Parathyroid adenoma (tissue), 2 donors: ENCODE measurements around the gene VDR.

ENCODE experiments used
- H2AFZ ChIP-seq: fragments of 300-600 bp; sonication (generic); one replicate; pipeline ENCODE4 v1.7.0; 2017; ENCODE audit warnings: antibody characterized with exemption, mild to moderate bottlenecking
- H3K27ac ChIP-seq: fragments of 300-600 bp; sonication (generic); one replicate; pipeline ENCODE4 v1.7.0; 2017
- H3K27me3 ChIP-seq: fragments of 300-600 bp; sonication (generic); one replicate; pipeline ENCODE4 v1.7.0; 2017; ENCODE audit warnings: low read length; ENCODE audit not compliant: control insufficient read depth, insufficient read depth
- H3K36me3 ChIP-seq: fragments of 300-600 bp; sonication (generic); one replicate; pipeline ENCODE4 v1.7.0; 2017; ENCODE audit warnings: low read length; ENCODE audit not compliant: control insufficient read depth, insufficient read depth
- H3K4me1 ChIP-seq: fragments of 300-600 bp; sonication (generic); one replicate; pipeline ENCODE4 v1.7.0; 2017; ENCODE audit warnings: control low read depth
- H3K4me2 ChIP-seq: fragments of 300-600 bp; sonication (generic); one replicate; pipeline ENCODE4 v1.7.0; 2017; ENCODE audit warnings: low read length
- H3K4me3 ChIP-seq: fragments of 300-600 bp; sonication (generic); one replicate; pipeline ENCODE4 v1.7.0; 2017; ENCODE audit warnings: low read depth, low read length
- H3K79me2 ChIP-seq: fragments of 300-600 bp; sonication (generic); one replicate; pipeline ENCODE4 v1.7.0; 2017; ENCODE audit warnings: control low read depth
- H3K9ac ChIP-seq: fragments of 300-600 bp; sonication (generic); one replicate; pipeline ENCODE4 v1.7.0; 2017; ENCODE audit warnings: mild to moderate bottlenecking
- H3K9me3 ChIP-seq: fragments of 300-600 bp; sonication (generic); one replicate; pipeline ENCODE4 v1.7.0; 2017; ENCODE audit warnings: low read length; ENCODE audit not compliant: control insufficient read depth
- TF ChIP-seq, protein P1 (sequence below): fragments of 300-600 bp; sonication (generic); IDR thresholded peaks from one replicate; pipeline ENCODE4 v1.7.0; 2017; ENCODE audit warnings: antibody characterized with exemption, mild to moderate bottlenecking
- donor health status: primary hyperparathyroidism.

Gene VDR

GRCh38 chr12:47947341-47947740, 42.5 kb upstream of the VDR start:
- H3K4me2 ChIP-seq, result peak overlapping the region; percentile 39
- no peak overlapping the region for H3K9ac ChIP-seq
- peaks cover 55% of the 10 kb centered on the region for H3K4me1 ChIP-seq
- peak overlapping the region; percentile 100 for H3K27ac ChIP-seq
- peak overlapping the region; percentile 83 for H2AFZ ChIP-seq
- H3K9me3 ChIP-seq, result no peaks in the 10 kb centered on the region
- H3K79me2 ChIP-seq, result no peaks in the 10 kb centered on the region
- TF ChIP-seq, protein P1, sequence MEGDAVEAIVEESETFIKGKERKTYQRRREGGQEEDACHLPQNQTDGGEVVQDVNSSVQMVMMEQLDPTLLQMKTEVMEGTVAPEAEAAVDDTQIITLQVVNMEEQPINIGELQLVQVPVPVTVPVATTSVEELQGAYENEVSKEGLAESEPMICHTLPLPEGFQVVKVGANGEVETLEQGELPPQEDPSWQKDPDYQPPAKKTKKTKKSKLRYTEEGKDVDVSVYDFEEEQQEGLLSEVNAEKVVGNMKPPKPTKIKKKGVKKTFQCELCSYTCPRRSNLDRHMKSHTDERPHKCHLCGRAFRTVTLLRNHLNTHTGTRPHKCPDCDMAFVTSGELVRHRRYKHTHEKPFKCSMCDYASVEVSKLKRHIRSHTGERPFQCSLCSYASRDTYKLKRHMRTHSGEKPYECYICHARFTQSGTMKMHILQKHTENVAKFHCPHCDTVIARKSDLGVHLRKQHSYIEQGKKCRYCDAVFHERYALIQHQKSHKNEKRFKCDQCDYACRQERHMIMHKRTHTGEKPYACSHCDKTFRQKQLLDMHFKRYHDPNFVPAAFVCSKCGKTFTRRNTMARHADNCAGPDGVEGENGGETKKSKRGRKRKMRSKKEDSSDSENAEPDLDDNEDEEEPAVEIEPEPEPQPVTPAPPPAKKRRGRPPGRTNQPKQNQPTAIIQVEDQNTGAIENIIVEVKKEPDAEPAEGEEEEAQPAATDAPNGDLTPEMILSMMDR, result no peak
- no peaks in the 10 kb centered on the region for H3K36me3 ChIP-seq
- no peaks in the 10 kb centered on the region for H3K27me3 ChIP-seq
- no peak overlapping the region for H3K4me3 ChIP-seq

DNA sequence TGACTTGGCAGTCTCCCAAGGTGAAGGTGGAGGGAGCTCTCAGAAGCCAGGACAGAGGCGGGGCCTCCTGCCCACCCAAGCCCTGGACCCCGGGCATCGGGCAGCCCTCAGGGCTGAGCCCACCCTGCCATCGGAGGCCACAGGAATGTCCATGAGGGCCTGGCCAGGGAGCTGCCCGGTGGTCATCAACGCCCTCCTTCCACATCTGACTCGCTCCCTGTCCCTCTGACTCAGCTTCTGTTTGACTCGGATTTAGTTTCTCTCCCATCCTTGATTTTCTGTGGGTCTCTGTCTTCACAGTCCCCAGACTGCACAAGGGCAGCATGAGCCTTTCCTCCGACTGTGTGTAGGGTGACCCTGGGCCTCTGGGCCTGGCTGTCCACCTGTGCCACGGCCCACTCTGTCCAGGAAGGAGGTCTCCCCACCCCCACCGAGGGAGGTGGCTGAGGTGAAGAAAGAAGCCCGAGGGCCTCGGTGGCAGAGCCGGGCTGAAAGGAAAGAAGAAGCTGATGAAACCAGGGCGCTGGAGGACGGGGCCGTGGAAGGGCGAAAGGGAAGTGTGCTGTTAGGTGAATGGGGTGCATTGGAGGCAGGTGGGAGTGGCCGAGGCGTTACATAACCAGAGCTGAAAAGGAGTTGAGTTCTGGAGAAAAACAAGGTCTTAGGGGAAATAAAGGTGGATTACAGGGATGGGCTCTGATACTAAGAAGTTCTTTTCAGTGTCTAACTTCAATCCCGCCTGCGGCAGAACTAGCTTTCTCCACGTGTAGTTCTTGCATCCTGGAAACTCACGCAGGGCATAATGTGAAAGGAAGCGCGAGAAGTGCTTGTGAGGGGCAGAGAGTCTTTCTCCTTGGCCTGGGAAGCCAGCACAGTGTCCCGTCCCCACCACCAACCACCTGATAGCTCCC, 41.9 kb upstream of the VDR start:
- TF ChIP-seq, protein P1, result no peak
- Histone ChIP-seq H3K9ac (peak overlapping the region; percentile 20), H3K27ac (peak overlapping the region; percentile 100), H3K27me3 (no peaks in the 10 kb centered on the region), H3K36me3 (no peaks in the 10 kb centered on the region), H2AFZ (peak overlapping the region; percentile 83), H3K4me2 (peak overlapping the region; percentile 39), H3K4me3 (no peak overlapping the region), H3K9me3 (no peaks in the 10 kb centered on the region), H3K4me1 (peaks cover 55% of the 10 kb centered on the region), H3K79me2 (no peaks in the 10 kb centered on the region)

- no peaks in the 10 kb centered on the region for H3K79me2 ChIP-seq
- H3K27ac ChIP-seq, result peak overlapping the region; percentile 100
- peak overlapping the region; percentile 9 for H3K4me2 ChIP-seq
- H3K4me1 ChIP-seq, result peaks cover 55% of the 10 kb centered on the region
- no peaks in the 10 kb centered on the region for H3K27me3 ChIP-seq
- H3K4me3 ChIP-seq, result no peak overlapping the region
- H2AFZ ChIP-seq, result peak overlapping the region; percentile 16
- no peaks in the 10 kb centered on the region for H3K36me3 ChIP-seq
- no peak overlapping the region for H3K9ac ChIP-seq
- H3K9me3 ChIP-seq, result no peaks in the 10 kb centered on the region
- TF ChIP-seq, protein P1, result no peak
These were observed 40.5 kb upstream of the VDR start for GRCh38 chr12:47945341-47945728.

DNA sequence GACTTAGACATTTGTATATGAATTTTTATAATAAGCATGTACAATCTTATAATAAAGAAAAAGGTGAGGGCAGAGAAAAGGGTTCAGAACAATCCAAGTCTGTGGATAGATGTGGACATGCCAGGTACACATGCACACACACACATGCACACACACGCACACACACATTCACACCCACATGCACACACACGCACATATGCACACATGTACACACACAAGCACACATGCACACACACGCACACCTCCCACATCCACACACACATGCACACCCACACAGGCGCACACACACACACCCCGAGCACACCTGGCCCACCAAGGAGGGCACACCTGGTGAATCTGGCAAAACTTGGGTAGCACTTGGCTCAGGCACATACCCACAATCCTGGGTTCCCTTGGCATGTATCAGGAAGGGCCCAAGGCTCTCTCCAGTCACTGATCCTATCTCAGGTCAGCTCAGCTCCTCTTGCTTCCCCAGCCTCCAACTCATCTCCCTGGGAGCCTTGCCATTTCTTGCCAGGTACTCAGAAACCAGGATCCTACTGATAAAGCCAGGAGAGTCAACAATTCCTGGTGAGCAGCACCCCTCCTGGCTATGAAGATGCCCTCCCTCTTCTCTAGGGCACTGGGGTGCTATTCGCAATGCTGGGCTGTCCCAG, 40.0 kb upstream of the VDR start:
- H3K9me3 ChIP-seq, result no peaks in the 10 kb centered on the region
- H3K27me3 ChIP-seq, result no peaks in the 10 kb centered on the region
- no peaks in the 10 kb centered on the region for H3K36me3 ChIP-seq
- H3K4me2 ChIP-seq, result peak overlapping the region; percentile 9
- peak overlapping the region; percentile 100 for H3K27ac ChIP-seq
- H3K4me3 ChIP-seq, result no peak overlapping the region
- peak overlapping the region; percentile 16 for H2AFZ ChIP-seq
- TF ChIP-seq, protein P1, result no peak
- no peaks in the 10 kb centered on the region for H3K79me2 ChIP-seq
- peaks cover 55% of the 10 kb centered on the region for H3K4me1 ChIP-seq
- H3K9ac ChIP-seq, result no peak overlapping the region
